GM12878 (cell line): ENCODE data around the gene PFKFB3. TPM values are rescaled to one million over a fixed set of nuclear protein-coding genes. Genes with fewer than 3 reads are reported as not detected.

ENCODE experiments used
- ATAC-seq: fragments of 200-7000 bp; cut with Tn5 transposase; 3 replicates; pipeline ENCODE4 v1.9.1; 2020; ENCODE audit warnings: mild to moderate bottlenecking, moderate library complexity
- BruUV-seq: library from RNA; stranded (reverse); fragments of 400-500 nt; replicated peaks from 2 replicates; lab custom pipeline; 2021; lab: Mats Ljungman, UMichigan
- CTCF ChIA-PET: fragments of 300-600 bp; sonication (Branson Sonifier 250); formaldehyde crosslinking; extraction: SDS; loops from one replicate; lab custom pipeline; 2021; ENCODE audit warnings: inconsistent platforms; lab: Yijun Ruan, JAX
- POLR2A ChIA-PET: fragments of 350-600 bp; formaldehyde crosslinking; extraction: SDS; loops from one replicate; lab custom pipeline; 2021; ENCODE audit warnings: inconsistent platforms; lab: Charles Lee
- RAD21 ChIA-PET: fragments of 300-600 bp; sonication (Branson Sonifier 250); formaldehyde crosslinking; loops from one replicate; lab custom pipeline; 2023; ENCODE audit warnings: antibody characterized with exemption; ENCODE audit not compliant: unreplicated experiment; lab: Charles Lee
- SMC1A ChIA-PET: fragments of 300-600 bp; sonication (Branson Sonifier 250); formaldehyde crosslinking; loops from one replicate; lab custom pipeline; 2023; ENCODE audit not compliant: unreplicated experiment, uncharacterized antibody; lab: Charles Lee
- DNase-seq: peaks from one replicate; pipeline ENCODE4 v3.0.0-alpha.2; 2011; ENCODE audit warnings: low read depth, low spot score
- FAIRE-seq: peaks from 3 replicates; lab custom pipeline; 2011; peaks lifted over from hg19 to GRCh38; lab: Jason Lieb, UNC
- H2AFZ ChIP-seq: 2 replicates; pipeline ENCODE4 v1.6.0; 2011; ENCODE audit warnings: low read depth, low read length, control low read depth; ENCODE audit not compliant: control insufficient read depth
- H3K27ac ChIP-seq: 2 replicates; pipeline ENCODE4 v1.5.1; 2011; ENCODE audit warnings: control low read depth; ENCODE audit not compliant: control insufficient read depth, insufficient read depth
- H3K27me3 ChIP-seq, 2 experiments: replicated peaks in 1 of 2; 2 replicates each; pipeline versions ENCODE4 v1.6.0 to v1.6.1; 2011; ENCODE audit warnings: low read length in 1 of 2; ENCODE audit not compliant: control insufficient read depth in 2 of 2, insufficient read depth in 2 of 2
- H3K36me3 ChIP-seq, 2 experiments: 2 replicates each; pipeline ENCODE4 v1.5.1; 2011; ENCODE audit warnings: low read length in 1 of 2; ENCODE audit not compliant: control insufficient read depth in 2 of 2, insufficient read depth in 2 of 2
- H3K4me1 ChIP-seq: 2 replicates; pipeline ENCODE4 v1.6.1; 2011; ENCODE audit warnings: mild to moderate bottlenecking, low read length, moderate library complexity, mixed read lengths; ENCODE audit not compliant: control insufficient read depth, insufficient read depth
- H3K4me2 ChIP-seq: 2 replicates; pipeline ENCODE4 v1.6.0; 2011; ENCODE audit warnings: control low read depth; ENCODE audit not compliant: control insufficient read depth, insufficient read depth
- H3K4me3 ChIP-seq: fragments of 200-600 bp; sonication (generic); 2 replicates; pipeline ENCODE4 v1.5.1; 2016
- H3K79me2 ChIP-seq: 2 replicates; pipeline ENCODE4 v1.6.0; 2011; ENCODE audit warnings: low read length; ENCODE audit not compliant: control insufficient read depth, insufficient read depth
- H3K9ac ChIP-seq: 2 replicates; pipeline ENCODE4 v1.8.0; 2011; ENCODE audit warnings: low read length, control low read depth, mixed read lengths; ENCODE audit not compliant: control insufficient read depth, insufficient read depth
- H3K9me3 ChIP-seq: replicated peaks from 3 replicates; pipeline ENCODE4 v1.5.1; 2011; ENCODE audit warnings: mild to moderate bottlenecking, low read length; ENCODE audit not compliant: control insufficient read depth, insufficient read depth
- H4K20me1 ChIP-seq: 2 replicates; pipeline ENCODE4 v1.6.0; 2011; ENCODE audit not compliant: control insufficient read depth, insufficient read depth
- BCL11A ChIP-seq: IDR thresholded peaks from 2 replicates; pipeline ENCODE4 v1.6.1; 2011; ENCODE audit warnings: low read depth, low read length
- CHD1 ChIP-seq: IDR thresholded peaks from 2 replicates; pipeline ENCODE4 v1.6.1; 2012; ENCODE audit warnings: low read depth, low read length, improper control_type of control experiment
- E2F4 ChIP-seq: IDR thresholded peaks from 2 replicates; pipeline ENCODE4 v1.6.1; 2012; ENCODE audit warnings: low read depth, low read length, improper control_type of control experiment
- EED ChIP-seq: sonication (generic); IDR thresholded peaks from 2 replicates; pipeline ENCODE4 v1.6.1; 2016; ENCODE audit warnings: antibody characterized with exemption, low read depth
- EZH2 ChIP-seq: IDR thresholded peaks from 2 replicates; pipeline ENCODE4 v1.6.1; 2012; ENCODE audit warnings: low read depth, mild to moderate bottlenecking, control low read depth, inconsistent platforms, low read length, borderline replicate concordance; ENCODE audit not compliant: control insufficient read depth
- FOS ChIP-seq: IDR thresholded peaks from 3 replicates; pipeline ENCODE4 v1.6.1; 2011; ENCODE audit warnings: borderline replicate concordance; ENCODE audit not compliant: insufficient read length; ENCODE audit errors: extremely low read depth
- HCFC1 ChIP-seq: fragments of 150-350 bp; IDR thresholded peaks from 2 replicates; pipeline ENCODE4 v1.6.1; 2014; ENCODE audit warnings: low read length
- NBN ChIP-seq: fragments of 450-650 bp; IDR thresholded peaks from 2 replicates; pipeline ENCODE4 v1.6.1; 2016
- NR2C1 ChIP-seq: fragments of 450-650 bp; IDR thresholded peaks from 2 replicates; pipeline ENCODE4 v1.6.1; 2017; ENCODE audit warnings: antibody characterized with exemption, mild to moderate bottlenecking, moderate library complexity
- POU2F2 ChIP-seq: IDR thresholded peaks from 3 replicates; pipeline ENCODE4 v1.6.1; 2011; ENCODE audit warnings: low read depth, mild to moderate bottlenecking, low read length, borderline replicate concordance
- SMAD1 ChIP-seq: fragments of 450-650 bp; IDR thresholded peaks from 2 replicates; pipeline ENCODE4 v1.6.1; 2018; ENCODE audit warnings: mild to moderate bottlenecking, low read depth; ENCODE audit not compliant: partially characterized antibody
- ZBTB33 ChIP-seq: fragments of 450-650 bp; IDR thresholded peaks from 2 replicates; pipeline ENCODE4 v1.6.1; 2017; ENCODE audit warnings: mild to moderate bottlenecking
- ZBTB4 ChIP-seq: fragments of 450-650 bp; formaldehyde crosslinking; IDR thresholded peaks from 2 replicates; pipeline ENCODE4 v1.4.0; 2022; ENCODE audit warnings: mild to moderate bottlenecking, moderate library complexity
- ZNF384 ChIP-seq: IDR thresholded peaks from 2 replicates; pipeline ENCODE4 v1.6.1; 2012; ENCODE audit warnings: low read depth, mild to moderate bottlenecking, low read length, improper control_type of control experiment, borderline replicate concordance
- ZSCAN29 ChIP-seq: fragments of 450-650 bp; IDR thresholded peaks from 2 replicates; pipeline ENCODE4 v1.6.1; 2017; ENCODE audit warnings: mild to moderate bottlenecking, moderate library complexity
- WGBS: methylation state at CpG from one replicate; pipeline ENCODE4 v1.1.6; 2016; ENCODE audit warnings: low lambda C conversion rate; ENCODE audit not compliant: insufficient replicate concordance, insufficient coverage; ENCODE audit errors: missing lambda C conversion rate; 5-methylcytosine and 5-hydroxymethylcytosine counted together
- in situ Hi-C: fragments of 300-500 bp; cut with MboI; formaldehyde crosslinking; loops from 9 replicates; pipeline ENCODE4 v1.14.3; 2018; ENCODE audit warnings: mixed read lengths
- intact Hi-C: fragments of 100-400 bp; cut with micrococcal nuclease; formaldehyde crosslinking; loops from one replicate; pipeline ENCODE4 v1.14.2; 2022; ENCODE audit not compliant: unreplicated experiment
- polyA plus RNA-seq, 11 experiments: library from polyadenylated mRNA; depleted of rRNA in 4 of 11; unstranded in 6 of 11; stranded (reverse) in 5 of 11; fragments of >200 nt; fragmentation: Nextera tagmentation in 4 of 11; fragmentation: Illumina TruSeq in 1 of 11; extraction: Ambion mirVana in 4 of 11; extraction: Trizol in 1 of 11; gene quantifications; 1 replicate in 1 of 11; 2 replicates in 10 of 11; pipeline versions ENCODE4 v1.2.1 to v1.2.3, GENCODE V29; 2011 to 2016; ENCODE audit warnings: inconsistent platforms in 2 of 11, missing spikeins in 2 of 11, low read depth in 1 of 11
- total RNA-seq, 4 experiments: library from RNA; depleted of rRNA in 3 of 4; stranded (reverse); fragments of >200 nt in 3 of 4; fragmentation: Illumina TruSeq in 1 of 4; extraction: Trizol in 1 of 4; gene quantifications; 2 replicates each; pipeline versions ENCODE4 v1.2.1 to v1.2.3, GENCODE V29; 2013 to 2021

PFKFB3 gene
- total and polyA plus RNA-seq, 10 of the 15 experiments (the other 5 are each of a cell fraction or from before 2014, with no cell fraction given), result 1.6 to 46.7 (median 13.7) TPM

GRCh38 chr10:6278519-6279120 lies 75.9 kb downstream of the PFKFB3 start (continued):
- TF ChIP-seq FOS, result no peak
- TF ChIP-seq POU2F2, result no peak
- TF ChIP-seq, all 136 proteins: peak for 0

GRCh38 chr10:6279540-6280267 lies 77.0 kb downstream of the PFKFB3 start:
- FAIRE-seq, result no peak
- ChIA-PET POLR2A (no interaction called here), RAD21 (no interaction called here), SMC1A (interaction anchor here (1.0 to 1.2 kb wide), 4 partner anchors 12 to 19 kb away, joined by 3 to 4 read pairs (median 4); no protein-coding TSS in a partner anchor), CTCF (interaction anchor here (0.9 to 1.2 kb wide), 2 partner anchors 54 to 77 kb away, joined by 3 read pairs; partner anchors contain the start of gene PFKFB3)
- intact Hi-C loops, result loop anchor here (10.0 kb wide), 1 partner anchor 1195 kb away; no protein-coding TSS in a partner anchor
- Histone ChIP-seq H3K9ac (no peak overlapping the region), H3K4me1 (peaks cover 12% of the 10 kb centered on the region), H3K27me3 (peaks cover 0 to 4% of the 10 kb centered on the region in 2 experiments; a peak in 1 of 4 replicates), H3K36me3 (no peaks in the 10 kb centered on the region), H2AFZ (no peak overlapping the region), H3K4me2 (no peak overlapping the region), H3K9me3 (peaks cover 5% of the 10 kb centered on the region; the same call in 2 of the 3 replicates), H3K27ac (no peak overlapping the region), H4K20me1 (no peaks in the 10 kb centered on the region), H3K4me3 (no peak overlapping the region), H3K79me2 (no peaks in the 10 kb centered on the region)
- TF ChIP-seq BCL11A (no peak), ZBTB33 (no peak), ZSCAN29 (no peak), SMAD1 (no peak), CHD1 (no peak), ZNF384 (no peak), HCFC1 (no peak), NBN (no peak), E2F4 (no peak), FOS (no peak), EZH2 (no peak), NR2C1 (no peak), EED (no peak), ZBTB4 (CRISPR knock-in tag) (no peak)
- no peak for DNase-seq
- BruUV-seq, result no TSS peak
- in situ Hi-C loops, result no loop called here
- WGBS, result 59% methylated on average over 15 of the region's 15 CpGs
- no peak for ATAC-seq
